ENCODE data around the gene MYL12B. TPM values are rescaled to one million over a fixed set of nuclear protein-coding genes. Genes with fewer than 3 reads are reported as not detected.

MYL12B gene
- total and polyA plus RNA-seq, 2 of the 8 experiments (the other 6 are each of a cell fraction or from before 2014, with no cell fraction given) = 174 to 188 TPM

DNA sequence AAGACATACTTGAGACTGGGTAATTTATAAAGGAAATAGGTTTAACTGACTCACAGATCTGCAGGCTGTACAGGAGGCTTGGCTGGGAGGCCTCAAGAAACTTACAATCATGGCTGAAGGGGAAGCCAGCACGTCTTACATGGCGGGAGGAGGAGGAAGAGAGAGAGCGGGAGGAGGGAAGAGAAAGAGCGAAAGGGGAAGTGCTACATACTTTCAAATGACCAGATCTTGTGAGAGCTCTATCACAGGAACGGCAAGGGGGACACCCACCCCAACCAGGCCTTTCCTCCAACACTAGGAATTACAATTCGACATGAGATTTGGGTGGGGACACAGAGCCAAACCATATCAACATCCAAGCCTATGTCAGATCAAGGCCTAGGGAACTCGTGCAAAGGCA, 24.2 kb downstream of the MYL12B start:
- no peak overlapping the region for H3K56ac ChIP-seq (replicated peaks; ENCODE audit: insufficient read length, low read depth, low read length)
- H3K9me3 ChIP-seq (ENCODE audit: insufficient read depth in 2 of 2, low read depth in 1 of 2, low read length in 1 of 2) = peaks cover 5 to 11% of the 10 kb centered on the region in 2 experiments; a peak in 1 of 4 replicates
- no peaks in the 10 kb centered on the region for H3K27me3 ChIP-seq (replicated peaks in 1 of 4; ENCODE audit: control insufficient read depth in 3 of 4, extremely low read depth in 1 of 4, insufficient read depth in 3 of 4, low read length in 3 of 4)
- no peaks in the 10 kb centered on the region for H3K79me2 ChIP-seq (ENCODE audit: control insufficient read depth in 1 of 2, insufficient read depth in 2 of 2, low read length in 2 of 2)
- no peak overlapping the region for H3K23ac ChIP-seq (ENCODE audit: insufficient read length)
- H3K4me3 ChIP-seq (ENCODE audit: extremely low read depth in 1 of 4, insufficient read depth in 2 of 4, low read depth in 3 of 4, low read length in 4 of 4) = no peak overlapping the region
- H4K5ac ChIP-seq (ENCODE audit: insufficient read length, low read depth, low read length) = no peak overlapping the region
- no peak overlapping the region for H3K18ac ChIP-seq (ENCODE audit: extremely low read depth, low read length)
- H3K14ac ChIP-seq (ENCODE audit: insufficient read length) = no peak overlapping the region
- H4K20me1 ChIP-seq (replicated peaks in 1 of 2; ENCODE audit: control insufficient read depth in 1 of 2, insufficient read depth in 2 of 2, low read length in 2 of 2) = no peaks in the 10 kb centered on the region
- no peak overlapping the region for H2BK12ac ChIP-seq (ENCODE audit: low read depth, low read length)
- no peak overlapping the region for H3K4ac ChIP-seq (replicated peaks; ENCODE audit: insufficient read length, low read depth, low read length)
- H2BK20ac ChIP-seq (ENCODE audit: low read length) = no peak overlapping the region
- H4K91ac ChIP-seq (replicated peaks; ENCODE audit: insufficient read length, low read length) = no peak overlapping the region
- H3K36me3 ChIP-seq (ENCODE audit: control insufficient read depth in 2 of 4, insufficient read depth in 4 of 4, low read length in 3 of 4) = no peaks in the 10 kb centered on the region
- no peak overlapping the region for H3K4me2 ChIP-seq (ENCODE audit: insufficient read depth in 1 of 2, low read depth in 2 of 2, low read length in 2 of 2)
- H3K9ac ChIP-seq (replicated peaks in 1 of 4; ENCODE audit: extremely low read depth in 1 of 4, low read depth in 3 of 4, low read length in 3 of 4) = no peak overlapping the region
- ChIA-PET POLR2A (ENCODE audit: partially characterized antibody) (interaction anchor here (0.8 to 5.4 kb wide), 2 partner anchors 10 to 380 kb away, joined by 5 to 40 read pairs; no protein-coding TSS in a partner anchor), CTCF (ENCODE audit: partially characterized antibody) (interaction anchor here (1.0 to 2.3 kb wide), 6 partner anchors 9 to 379 kb away, joined by 4 to 14 read pairs (median 6); no protein-coding TSS in a partner anchor)
- H3K27ac ChIP-seq (ENCODE audit: low read depth, low read length) = no peak overlapping the region
- H3K4me1 ChIP-seq (replicated peaks in 1 of 4; ENCODE audit: control insufficient read depth in 3 of 4, insufficient read depth in 4 of 4, low read length in 3 of 4) = no peaks in the 10 kb centered on the region
- no peak overlapping the region for H2AFZ ChIP-seq (ENCODE audit: low read length)
- no peak overlapping the region for H2BK15ac ChIP-seq (ENCODE audit: low read length)
- 90% methylated on average over 7 of the region's 7 CpGs; no CpG with 5 or more reads in 1 of the 2 experiments for WGBS, 2 experiments (ENCODE audit: extremely low coverage in 1 of 2, insufficient coverage in 1 of 2, insufficient read length in 1 of 2, insufficient replicate concordance in 2 of 2, low coverage in 1 of 2, low lambda C conversion rate in 2 of 2, missing lambda C conversion rate in 1 of 2)
- no peak overlapping the region for H4K8ac ChIP-seq (ENCODE audit: extremely low read depth, insufficient read depth, low read length)
- H2BK120ac ChIP-seq (replicated peaks; ENCODE audit: low read depth, low read length) = no peak overlapping the region
- H3K79me1 ChIP-seq (ENCODE audit: low read depth, low read length) = no peaks in the 10 kb centered on the region
- no peak overlapping the region for H2AK5ac ChIP-seq (ENCODE audit: low read depth, low read length)
- H3K23me2 ChIP-seq (ENCODE audit: low read depth, low read length) = no peaks in the 10 kb centered on the region
- DNase-seq (ENCODE audit: low read depth in 1 of 2, low spot score in 2 of 2) (no peak), FAIRE-seq (no peak)
- no peak overlapping the region for H2BK5ac ChIP-seq (ENCODE audit: low read depth, low read length)
- TF ChIP-seq, protein P1, sequence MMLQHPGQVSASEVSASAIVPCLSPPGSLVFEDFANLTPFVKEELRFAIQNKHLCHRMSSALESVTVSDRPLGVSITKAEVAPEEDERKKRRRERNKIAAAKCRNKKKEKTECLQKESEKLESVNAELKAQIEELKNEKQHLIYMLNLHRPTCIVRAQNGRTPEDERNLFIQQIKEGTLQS (IDR thresholded peaks at IDR 0.05; ENCODE audit: insufficient read depth, low read depth, low read length) = no peak
- TF ChIP-seq, protein P2, sequence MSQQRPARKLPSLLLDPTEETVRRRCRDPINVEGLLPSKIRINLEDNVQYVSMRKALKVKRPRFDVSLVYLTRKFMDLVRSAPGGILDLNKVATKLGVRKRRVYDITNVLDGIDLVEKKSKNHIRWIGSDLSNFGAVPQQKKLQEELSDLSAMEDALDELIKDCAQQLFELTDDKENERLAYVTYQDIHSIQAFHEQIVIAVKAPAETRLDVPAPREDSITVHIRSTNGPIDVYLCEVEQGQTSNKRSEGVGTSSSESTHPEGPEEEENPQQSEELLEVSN (IDR thresholded peaks at IDR 0.05) = peak; percentile 21; the same call in 1 of the 2 replicates
- TF ChIP-seq SIN3A (conservative IDR thresholded peaks at IDR 0.05 in 1 of 2, IDR thresholded peaks at IDR 0.05 in 1 of 2; ENCODE audit: low read depth in 1 of 2, low read length in 2 of 2) = no peak

All from H1 (cell line).